ENCODE data around the gene BEST1. TPM values are rescaled to one million over a fixed set of nuclear protein-coding genes. Genes with fewer than 3 reads are reported as not detected.

Gene BEST1
- total RNA-seq, 1 donor from 2014 or later = 1.1 TPM

- intact Hi-C loops (cut with DNase I) = loop anchor here (5.0 kb wide), 1 partner anchor 135 kb away; no protein-coding TSS in a partner anchor
- DNase-seq (ENCODE audit: low spot score) = no peak
Measured at GRCh38 chr11:61972112-61972671, 22.0 kb downstream of the BEST1 start.

DNA sequence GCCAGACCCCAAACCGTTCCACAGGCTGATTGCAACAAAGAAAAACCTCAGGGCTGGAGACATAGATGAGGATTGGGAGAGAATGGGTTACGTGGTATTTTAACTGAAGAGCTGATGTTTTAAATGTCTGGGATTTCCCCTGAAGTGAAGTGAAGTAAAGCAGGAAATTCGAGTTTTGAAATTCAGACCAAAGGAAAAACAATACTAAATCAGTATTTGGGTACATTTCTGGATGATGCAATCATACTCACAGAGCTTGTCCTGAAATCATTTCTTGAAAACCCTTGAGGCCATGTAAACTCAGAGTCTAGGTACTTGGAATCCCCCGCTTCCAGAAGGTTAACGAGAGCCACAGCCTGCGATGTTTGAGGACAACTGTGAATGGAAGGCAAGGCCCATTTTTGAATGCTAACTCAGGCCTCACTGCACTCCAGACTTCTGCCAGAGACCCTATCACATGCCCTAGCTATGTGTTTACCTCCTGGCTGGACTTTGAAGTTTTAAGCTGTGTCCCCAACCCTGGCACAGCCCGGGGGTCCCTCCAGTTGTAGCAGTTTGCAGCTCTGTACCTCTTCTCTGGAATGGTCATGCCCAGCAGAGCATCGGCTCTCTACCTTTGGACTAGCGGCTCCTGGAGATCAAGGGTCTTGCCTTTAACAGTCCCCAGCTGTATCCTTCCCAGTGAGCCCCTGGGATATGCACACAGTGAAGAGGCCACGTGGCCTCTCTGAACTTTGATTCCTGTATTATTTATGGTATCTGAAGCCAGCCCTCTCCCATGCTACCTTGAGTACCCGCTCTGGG, 22.7 kb downstream of the BEST1 start:
- no peak for DNase-seq (ENCODE audit: low spot score)
- intact Hi-C loops (cut with DNase I) = loop anchor here (5.0 kb wide), 1 partner anchor 134 kb away; no protein-coding TSS in a partner anchor

DNA sequence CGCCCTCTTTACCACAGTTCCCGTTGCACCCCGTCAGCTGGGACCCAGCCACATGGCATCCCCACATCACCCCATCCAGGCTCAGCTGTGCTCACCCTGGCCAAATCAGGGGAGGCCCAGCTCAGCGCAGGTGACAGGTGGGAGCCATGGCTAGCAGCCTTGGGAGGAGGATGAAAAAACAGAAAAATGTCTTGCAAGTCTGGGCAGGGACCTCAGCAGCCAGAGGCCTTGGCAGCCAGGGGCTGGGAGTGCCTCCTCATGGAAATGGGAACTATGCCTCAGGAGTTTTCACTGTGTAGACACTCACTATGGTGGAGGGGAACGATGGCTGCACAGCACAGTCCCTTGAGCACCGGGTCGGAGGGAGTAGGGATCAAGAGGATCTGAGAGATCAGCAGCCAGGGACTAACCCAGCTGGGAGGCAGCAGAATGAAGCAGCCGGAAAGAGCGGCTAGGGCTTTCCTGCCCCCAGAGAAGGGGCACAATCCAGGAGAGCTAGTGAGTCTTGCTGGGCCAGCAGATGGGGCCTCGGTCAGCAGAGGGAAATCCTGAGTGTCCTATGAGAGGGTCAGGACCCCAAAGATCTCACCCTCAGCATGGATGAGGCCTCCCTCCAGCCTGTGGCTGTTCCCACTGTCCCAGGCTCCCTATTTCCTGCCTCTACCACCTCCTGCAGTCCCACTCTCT, 23.5 kb downstream of the BEST1 start:
- intact Hi-C loops (cut with DNase I) = loop anchor here (5.0 kb wide), 1 partner anchor 134 kb away; no protein-coding TSS in a partner anchor
- DNase-seq (ENCODE audit: low spot score) = no peak

- no peak for DNase-seq (ENCODE audit: low spot score)
Measured at GRCh38 chr11:61974766-61975631, 24.8 kb downstream of the BEST1 start.

DNA sequence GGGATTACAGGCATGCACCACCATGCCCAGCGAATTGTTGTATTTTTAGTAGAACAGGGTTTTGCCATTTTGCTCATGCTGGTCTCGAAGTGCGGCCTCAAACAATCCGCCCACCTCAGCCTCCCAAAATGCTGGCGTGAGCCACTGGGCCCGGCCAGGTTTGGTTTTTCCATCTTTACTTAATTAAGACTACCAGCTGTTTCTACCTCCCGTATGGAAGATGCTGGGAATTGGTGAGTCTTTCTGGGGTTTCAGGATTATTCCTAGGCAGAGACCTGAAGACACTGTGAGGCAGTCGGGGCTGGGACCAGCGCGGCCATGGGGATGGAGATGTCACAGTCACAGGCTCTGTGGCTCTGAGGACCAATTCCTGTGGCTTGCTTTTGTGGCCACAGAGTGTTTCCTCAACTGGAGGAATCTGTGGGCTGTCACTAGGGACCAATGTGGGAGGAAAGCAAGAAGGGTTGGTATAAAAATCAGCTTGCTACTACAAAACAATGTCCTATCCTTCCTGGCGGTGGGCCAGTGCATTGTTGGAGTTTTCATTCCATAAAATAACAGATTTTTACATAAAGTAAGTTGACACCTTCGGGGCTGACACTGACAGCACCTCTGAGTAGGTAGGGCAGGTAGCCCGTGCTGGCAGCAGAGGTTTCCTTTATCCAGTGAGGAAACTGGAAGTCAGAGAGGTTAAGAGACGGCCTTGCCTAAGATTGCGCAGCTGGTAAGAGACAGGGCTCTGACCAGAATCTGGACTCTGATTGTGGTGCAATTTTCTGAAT, 25.7 kb downstream of the BEST1 start:
- no peak for DNase-seq (ENCODE audit: low spot score)
- intact Hi-C loops (cut with DNase I) = no loop called here

More at GRCh38 chr11:61974766-61975631, 24.8 kb downstream of the BEST1 start:
- intact Hi-C loops (cut with DNase I) = loop anchor here (5.0 kb wide), 1 partner anchor 132 kb away; no protein-coding TSS in a partner anchor

- intact Hi-C loops (cut with DNase I) = no loop called here
- DNase-seq (ENCODE audit: low spot score) = no peak
Measured at GRCh38 chr11:61976420-61976800, 26.3 kb downstream of the BEST1 start.

DNA sequence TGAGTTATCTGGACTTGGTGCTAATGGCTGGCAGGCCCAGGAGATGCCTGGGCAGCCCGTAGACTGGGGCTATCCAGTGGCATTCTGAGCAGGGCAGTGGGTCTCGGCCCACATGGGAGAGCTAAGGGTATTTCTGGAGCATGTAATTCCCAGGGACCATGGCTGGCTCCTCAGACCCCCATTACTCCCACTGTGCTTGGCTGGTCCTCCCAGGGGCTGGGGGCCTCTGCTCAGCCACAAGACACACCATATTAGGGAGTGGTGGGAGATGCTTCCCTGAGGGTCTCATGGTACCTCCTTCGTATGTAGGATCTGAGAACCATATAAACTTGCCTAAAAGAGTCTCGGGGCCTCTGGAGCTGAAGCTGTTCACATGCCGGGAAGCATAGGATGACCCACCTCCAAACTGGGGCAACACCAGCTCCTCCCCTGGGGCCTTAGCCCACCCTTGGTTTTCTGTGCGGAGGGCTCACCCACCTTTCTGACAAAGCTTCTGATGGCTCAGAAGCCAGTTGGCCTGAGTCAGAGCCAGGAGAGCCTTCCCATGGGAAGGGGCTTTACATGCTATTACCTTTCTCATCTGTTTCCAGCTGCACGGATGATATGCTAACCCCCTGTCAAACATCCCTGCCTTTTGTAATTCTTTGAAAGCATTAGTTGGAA, 26.8 kb downstream of the BEST1 start:
- DNase-seq (ENCODE audit: low spot score) = no peak
- intact Hi-C loops (cut with DNase I) = no loop called here

DNA sequence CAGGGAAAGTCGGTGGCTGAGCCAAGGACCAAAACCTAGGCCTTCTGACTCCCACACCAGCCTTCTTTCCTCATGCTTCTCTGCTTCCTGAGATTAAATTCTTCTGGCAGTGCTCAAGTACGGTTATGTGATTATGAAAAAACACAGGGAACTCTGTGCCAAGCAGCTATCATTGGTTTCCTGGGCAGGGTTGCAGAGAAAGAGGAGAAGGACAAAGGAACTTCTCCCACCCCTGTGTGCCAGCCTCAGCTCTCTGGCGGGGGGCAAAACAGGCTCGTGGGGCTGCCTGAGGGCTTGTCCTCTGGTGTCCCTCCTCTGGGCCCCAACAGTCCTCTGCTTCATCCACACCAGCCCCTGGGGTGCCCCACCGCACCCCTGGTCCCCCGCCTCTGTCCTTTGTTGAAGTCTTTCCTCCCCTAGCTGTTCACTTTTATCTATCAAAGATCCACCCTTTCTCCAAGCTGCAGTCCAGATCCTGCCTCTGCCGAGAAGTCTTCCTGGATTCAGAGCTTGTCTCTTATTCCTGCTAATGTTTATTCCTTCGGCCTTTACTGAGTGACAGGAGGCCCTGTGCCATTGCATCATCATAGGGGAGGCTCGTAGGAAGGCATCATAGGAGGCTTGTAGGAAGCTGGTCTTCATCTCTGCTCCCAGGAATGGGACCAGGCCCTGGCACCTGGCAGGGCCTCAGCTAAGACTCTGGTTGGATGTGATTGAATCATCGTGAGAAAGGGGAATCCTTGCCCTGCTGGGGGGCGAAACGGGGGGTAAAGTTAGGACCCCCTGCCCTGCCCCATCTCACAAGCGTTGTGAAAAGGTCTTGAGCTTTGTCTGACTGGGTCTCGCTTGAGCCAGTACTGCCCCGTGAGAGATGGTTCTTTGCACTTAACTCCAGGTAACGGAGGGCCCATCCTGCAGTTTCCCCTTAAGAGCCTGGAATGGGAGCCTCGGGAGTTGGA, 28.8 kb downstream of the BEST1 start:
- intact Hi-C loops (cut with DNase I) = no loop called here
- DNase-seq (ENCODE audit: low spot score) = no peak

GRCh38 chr11:61980783-61981541, 30.8 kb downstream of the BEST1 start:
- intact Hi-C loops (cut with DNase I) = no loop called here
- no peak for DNase-seq (ENCODE audit: low spot score)

DNA sequence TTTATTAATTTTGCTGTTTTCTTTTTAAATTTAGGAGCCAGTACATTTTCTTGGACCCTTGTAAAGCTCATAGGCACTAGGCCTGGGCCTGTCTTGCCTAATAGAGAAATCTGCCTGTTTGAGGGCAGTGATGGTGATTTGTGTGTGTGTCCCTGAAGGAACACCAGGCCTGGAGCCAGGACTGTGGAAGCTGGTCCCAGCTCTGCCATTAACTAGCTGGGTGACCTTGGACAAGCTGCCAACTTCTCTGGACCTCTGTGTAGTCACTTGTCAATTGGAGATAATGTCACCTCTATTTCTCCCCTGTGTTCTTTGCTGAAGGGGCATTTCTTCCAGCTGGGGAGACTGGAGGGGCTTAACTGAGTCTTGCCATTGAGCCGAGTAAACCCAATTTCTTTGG, 33.3 kb downstream of the BEST1 start:
- intact Hi-C loops (cut with DNase I) = no loop called here
- no peak for DNase-seq (ENCODE audit: low spot score)

DNA sequence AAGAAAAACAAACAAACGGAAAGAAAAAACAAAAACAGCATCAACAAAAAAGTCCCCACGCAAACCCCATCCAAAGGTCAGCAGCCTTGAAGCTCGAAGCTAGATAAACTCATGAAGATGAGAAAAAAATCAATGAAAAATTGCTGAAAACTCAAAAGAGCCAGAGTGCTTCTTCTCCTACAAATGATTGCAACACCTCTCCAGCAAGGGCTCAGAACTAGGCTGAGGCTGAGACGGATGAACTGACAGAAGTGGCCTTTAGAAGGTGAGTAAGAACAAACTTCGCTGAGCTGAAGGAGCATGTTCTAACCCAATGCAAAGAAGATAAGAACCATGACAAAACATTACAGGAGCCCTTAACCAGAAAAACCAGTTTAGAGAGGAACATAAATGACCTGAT, 35.7 kb downstream of the BEST1 start:
- intact Hi-C loops (cut with DNase I) = no loop called here
- no peak for DNase-seq (ENCODE audit: low spot score)

DNA sequence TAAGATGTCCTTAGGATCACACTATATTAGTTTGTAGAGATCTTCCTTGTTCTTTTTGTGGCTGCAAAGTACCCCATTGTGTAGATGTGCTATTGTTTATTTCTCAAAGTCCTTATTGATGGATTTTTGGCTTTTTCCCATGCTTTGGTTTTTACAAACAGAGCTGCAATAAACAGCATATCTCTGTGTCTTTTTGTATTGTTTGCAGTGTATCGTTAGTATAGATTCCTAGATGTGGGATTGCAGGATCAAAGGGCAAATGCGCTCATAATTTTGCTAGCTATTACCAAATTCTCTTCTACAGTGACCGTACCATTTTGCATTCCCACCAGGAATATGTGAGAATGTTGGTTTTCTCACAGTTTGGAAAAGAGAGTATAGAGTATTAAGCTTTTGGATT, 44.8 kb downstream of the BEST1 start:
- no peak for DNase-seq (ENCODE audit: low spot score)
- intact Hi-C loops (cut with DNase I) = no loop called here

GRCh38 chr11:61996933-61997332, 46.8 kb downstream of the BEST1 start:
- intact Hi-C loops (cut with DNase I) = no loop called here
- DNase-seq (ENCODE audit: low spot score) = no peak

DNA sequence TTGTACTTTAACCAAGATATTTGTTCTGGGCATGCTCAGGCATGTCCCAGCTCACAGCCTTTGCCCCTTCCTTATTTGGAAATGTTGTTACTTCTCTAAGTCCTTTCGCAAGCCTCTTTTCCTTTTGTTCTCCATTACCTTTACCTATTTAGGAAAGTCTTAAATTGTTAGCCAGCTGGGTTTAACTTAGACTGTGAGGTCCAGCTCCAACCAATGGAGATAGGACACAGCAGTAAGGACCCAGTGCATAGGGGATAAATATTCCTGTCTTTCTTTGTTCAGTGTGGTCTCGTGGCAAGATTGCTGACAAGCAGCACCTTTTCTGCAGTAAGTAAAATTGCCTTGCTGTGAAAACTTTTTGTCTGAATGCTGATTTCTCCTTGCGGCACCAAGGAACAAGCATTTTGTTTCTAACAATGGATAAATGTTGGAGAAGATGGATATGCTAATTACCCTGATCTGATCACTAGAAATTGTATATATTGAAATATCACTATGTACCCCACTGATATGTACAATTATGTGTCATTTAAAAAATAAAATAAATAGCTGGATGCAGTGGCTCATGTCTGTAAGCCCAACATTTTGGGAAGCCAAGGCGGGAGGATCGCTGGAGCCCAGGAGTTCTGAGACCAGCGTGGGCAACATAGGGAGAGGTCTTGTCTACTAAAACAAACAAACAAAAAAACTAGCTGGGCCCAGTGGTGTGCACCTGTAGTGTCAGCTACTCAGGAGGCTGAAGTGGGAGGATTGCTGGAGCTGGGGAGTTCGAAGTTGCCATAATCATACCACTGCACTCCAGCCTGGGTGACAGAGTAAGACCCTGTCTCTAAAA, 49.2 kb downstream of the BEST1 start:
- intact Hi-C loops (cut with DNase I) = no loop called here
- no peak for DNase-seq (ENCODE audit: low spot score)

DNA sequence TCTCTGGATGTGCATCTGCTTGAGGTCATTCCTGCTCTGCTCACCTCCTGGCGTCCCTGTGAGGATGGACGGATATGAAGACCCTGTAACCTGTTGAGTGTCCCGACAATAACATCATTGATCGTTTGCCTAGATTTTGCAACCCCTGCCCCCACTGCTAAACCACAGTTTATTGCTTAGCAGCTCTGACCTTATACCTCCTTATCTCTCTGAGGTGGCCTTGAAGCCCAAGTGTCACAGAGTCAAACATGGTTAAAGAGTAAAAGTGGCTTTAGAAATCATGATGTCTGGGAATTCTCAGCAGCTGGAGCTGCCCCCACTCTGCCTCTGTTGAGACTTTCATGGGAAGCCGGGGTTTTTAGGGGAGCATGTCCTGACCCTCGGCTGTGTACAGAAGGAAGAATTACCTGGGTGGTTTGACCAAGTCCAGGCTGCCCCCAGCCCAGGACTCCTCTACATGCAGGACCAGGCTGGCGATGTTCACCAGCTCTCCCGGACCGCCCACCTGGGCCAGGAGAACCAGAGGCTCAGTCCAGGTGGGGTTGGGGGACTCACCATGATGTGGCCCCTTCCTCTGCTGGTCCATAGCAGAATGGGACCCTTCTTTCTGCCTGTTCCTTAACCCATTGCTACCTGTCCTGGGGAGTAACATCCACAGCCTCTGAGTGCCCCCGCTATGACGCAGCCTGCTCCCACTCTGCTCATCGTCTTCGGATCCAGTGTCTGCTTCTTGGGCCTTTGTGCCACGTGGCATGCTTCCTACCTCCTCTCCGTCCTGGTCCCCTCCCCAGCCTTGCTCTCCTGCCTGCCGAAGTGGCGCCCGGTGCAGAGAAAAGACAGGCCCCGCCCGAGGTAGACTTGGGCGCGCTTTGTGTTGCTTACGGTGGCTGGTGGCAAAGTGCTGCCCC, 50.6 kb downstream of the BEST1 start:
- DNase-seq (ENCODE audit: low spot score) = no peak
- intact Hi-C loops (cut with DNase I) = no loop called here

Data from cardiac septum (tissue), 1 donor.